GM12874 (cell line): Measurements from ENCODE around the gene GRM5.

ENCODE experiments used
- CTCF ChIP-seq: IDR thresholded peaks from 2 replicates; pipeline ENCODE4 v1.5.1; 2011; ENCODE audit warnings: low read depth, mild to moderate bottlenecking, control low read depth, low read length, moderate library complexity; ENCODE audit not compliant: insufficient read depth

GRM5 gene

DNA sequence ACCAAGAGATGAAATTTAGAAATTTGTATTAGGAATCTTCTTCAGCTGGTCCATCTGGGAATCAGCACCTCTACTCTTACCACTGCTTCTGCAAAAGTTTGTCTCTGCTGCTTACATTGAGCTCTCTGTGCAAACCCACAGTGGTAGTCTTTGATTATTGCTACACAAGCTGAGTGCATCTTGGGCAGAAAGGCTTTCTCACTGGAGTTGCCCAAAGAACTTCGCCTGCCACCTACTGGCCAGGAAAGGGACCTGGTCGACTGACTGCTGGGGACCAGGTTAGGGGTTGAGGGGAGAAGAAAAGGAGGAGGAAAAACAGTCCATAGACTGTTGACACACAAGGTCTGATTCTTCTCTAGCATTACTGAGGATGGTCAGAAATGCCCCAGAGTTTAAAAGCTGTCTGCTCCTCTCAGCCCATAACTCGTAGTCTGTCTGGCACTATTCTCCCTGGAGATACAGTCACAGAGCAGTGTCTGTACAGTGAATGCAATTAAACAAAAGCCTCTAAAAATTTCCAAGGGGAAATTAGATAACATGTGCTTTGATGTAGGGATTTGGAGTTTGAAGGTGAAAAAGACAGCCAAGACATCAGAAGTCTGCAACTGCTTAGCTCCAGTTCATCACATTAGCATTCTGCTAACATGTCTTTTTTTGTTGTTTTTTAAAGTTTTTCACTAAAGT is 513.3 kb downstream of the GRM5 start:
- peak; percentile 90 for TF ChIP-seq CTCF

- no peak for TF ChIP-seq CTCF
Observed at GRCh38 chr11:88544656-88545280, 521.0 kb downstream of the GRM5 start.

DNA sequence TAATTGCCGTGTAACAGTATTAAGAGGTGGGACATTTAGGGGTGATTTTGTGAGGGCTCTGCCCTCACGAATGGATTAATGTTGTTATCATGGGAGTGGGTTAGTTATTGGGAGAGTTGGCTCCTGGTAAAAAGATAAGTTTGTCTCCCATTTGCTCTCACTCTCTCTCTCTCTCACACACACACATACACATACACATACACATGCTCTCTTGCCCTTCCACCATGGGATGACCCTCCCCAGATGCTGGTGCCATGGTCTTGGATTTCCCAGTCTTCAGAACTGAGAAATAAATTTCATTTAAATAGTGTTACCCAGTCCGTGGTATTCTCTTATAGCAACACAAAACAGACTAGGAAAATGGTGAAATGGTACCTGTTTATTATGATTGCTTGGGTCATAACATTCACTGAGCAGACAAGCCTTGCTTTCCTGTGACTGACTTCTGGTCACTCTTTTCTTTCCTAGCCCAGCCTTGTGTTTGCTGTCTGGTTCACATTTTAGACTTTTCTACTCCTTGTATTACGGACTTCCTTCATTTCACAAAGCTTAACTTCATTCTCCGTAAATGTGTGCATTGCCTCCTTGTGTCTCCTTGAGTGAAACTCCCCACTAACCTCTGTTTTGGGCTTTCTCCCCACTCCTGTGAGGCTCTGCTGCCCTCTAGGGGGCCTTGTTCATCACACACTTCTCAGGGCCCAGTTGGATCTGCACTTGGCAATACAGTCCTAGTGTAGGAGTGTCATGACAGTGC is 521.7 kb downstream of the GRM5 start:
- TF ChIP-seq CTCF = peak; percentile 89

DNA sequence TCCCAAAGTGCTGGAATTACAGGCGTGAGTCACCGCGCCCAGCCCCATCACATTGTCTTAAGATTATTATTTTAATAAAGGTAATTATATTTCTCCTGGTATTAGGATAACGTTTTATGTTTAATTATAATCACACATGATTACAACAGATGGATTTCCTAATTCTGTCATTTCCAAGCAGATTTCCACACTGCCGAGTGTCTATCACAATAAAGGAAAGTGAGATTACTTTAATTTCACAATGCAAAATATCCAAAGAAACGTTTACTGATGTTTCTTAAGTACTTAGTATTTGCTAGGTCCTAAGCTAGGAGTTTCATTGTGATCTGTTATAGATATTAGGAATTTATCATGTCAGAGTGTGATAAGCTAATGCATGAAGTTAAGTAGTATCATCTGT is 524.8 kb downstream of the GRM5 start:
- no peak for TF ChIP-seq CTCF

- no peak for TF ChIP-seq CTCF
Observed at GRCh38 chr11:88538098-88538497, 527.7 kb downstream of the GRM5 start.

GRCh38 chr11:88537613-88538012 is 528.2 kb downstream of the GRM5 start:
- TF ChIP-seq CTCF = no peak

DNA sequence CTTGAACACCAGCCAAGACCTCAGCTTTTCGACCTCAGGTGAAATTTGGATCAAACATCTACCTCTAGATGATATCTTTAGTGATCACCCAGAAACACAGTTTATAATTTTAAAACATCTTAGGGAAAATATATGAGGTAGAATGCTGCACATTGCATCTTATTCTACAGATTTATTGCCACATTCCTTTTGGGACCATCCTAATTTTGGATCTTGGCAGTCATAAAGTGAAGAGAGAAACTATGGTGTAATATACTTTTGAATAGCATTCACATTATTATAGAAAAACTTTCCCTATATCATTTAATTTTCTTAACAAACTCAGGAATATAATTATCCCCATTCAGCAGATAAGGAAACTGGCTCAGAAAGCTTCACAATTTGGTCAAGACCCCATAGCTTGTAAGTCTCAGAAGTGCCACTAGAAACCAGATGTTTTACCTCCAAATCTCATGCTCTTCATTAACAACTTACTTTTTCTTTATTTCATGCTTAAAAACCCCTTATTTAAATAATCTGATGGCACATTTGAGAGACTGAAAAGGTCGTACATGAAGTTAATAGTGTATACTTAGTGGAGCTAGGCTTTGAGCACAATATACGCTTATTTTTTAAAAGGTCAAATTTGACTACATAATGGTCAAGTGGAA is 529.0 kb downstream of the GRM5 start:
- TF ChIP-seq CTCF = no peak
